ENCODE results near the gene KANSL1L. TPM values are rescaled to one million over a fixed set of nuclear protein-coding genes. Genes with fewer than 3 reads are reported as not detected.

KANSL1L gene
- total and polyA plus RNA-seq, 2 donors, result 13.8 to 30.9 TPM

GRCh38 chr2:210169516-210170195 lies 1.6 kb downstream of the KANSL1L start:
- WGBS, result 38% methylated on average over 6 of the region's 6 CpGs
- H3K4me1 ChIP-seq (ENCODE audit: control insufficient read depth in 2 of 2, insufficient read depth in 2 of 2, low read length in 2 of 2), result peaks cover 0 to 3% of the 10 kb centered on the region in 2 donors
- DNase-seq (ENCODE audit: low read depth in 6 of 9, low spot score in 9 of 9), result peak in 1 of 9 donors; percentile 37
- H3K9me3 ChIP-seq (ENCODE audit: control insufficient read depth in 2 of 2, insufficient read depth in 1 of 2, low read length in 1 of 2), result peaks cover 0 to 1% of the 10 kb centered on the region in 2 donors
- no peaks in the 10 kb centered on the region for H3K36me3 ChIP-seq (ENCODE audit: control insufficient read depth in 2 of 2, insufficient read depth in 2 of 2, low read length in 1 of 2)
- H3K27me3 ChIP-seq (ENCODE audit: control insufficient read depth in 2 of 2, insufficient read depth in 1 of 2, low read length in 1 of 2), result no peaks in the 10 kb centered on the region
- peak overlapping the region; percentile 92 to 99 for H3K27ac ChIP-seq (ENCODE audit: low read depth in 1 of 2, low read length in 1 of 2)
- peak overlapping the region; percentile 63 to 92 for H3K4me3 ChIP-seq (ENCODE audit: low read length in 2 of 2)

DNA sequence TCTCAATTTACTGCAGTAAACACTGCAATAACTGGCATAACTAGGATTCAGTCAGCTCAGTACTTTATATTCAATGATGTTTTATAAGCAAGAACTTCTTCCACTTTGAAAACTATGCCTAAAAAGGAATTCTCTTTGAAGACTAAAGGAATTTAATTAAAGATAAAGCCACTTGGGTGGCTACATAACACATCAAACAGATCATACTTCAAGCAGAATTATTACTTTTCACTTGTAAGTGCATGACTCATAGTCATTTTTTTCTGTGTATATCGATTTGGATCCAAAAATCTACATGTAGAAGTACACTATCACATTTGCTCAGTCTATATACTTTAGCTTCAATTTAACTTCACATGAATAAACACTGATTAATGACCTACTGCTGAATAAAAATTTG lies 4.0 kb downstream of the KANSL1L start:
- peaks cover 0 to 2% of the 10 kb centered on the region in 2 donors for H3K36me3 ChIP-seq (ENCODE audit: control insufficient read depth in 2 of 2, insufficient read depth in 2 of 2, low read length in 1 of 2)
- no peaks in the 10 kb centered on the region for H3K27me3 ChIP-seq (ENCODE audit: control insufficient read depth in 2 of 2, insufficient read depth in 1 of 2, low read length in 1 of 2)
- no peak overlapping the region for H3K4me3 ChIP-seq (ENCODE audit: low read length in 2 of 2)
- H3K4me1 ChIP-seq (ENCODE audit: control insufficient read depth in 2 of 2, insufficient read depth in 2 of 2, low read length in 2 of 2), result peaks cover 0 to 4% of the 10 kb centered on the region in 2 donors
- no peak for DNase-seq (ENCODE audit: low read depth in 6 of 9, low spot score in 9 of 9)
- peaks cover 0 to 1% of the 10 kb centered on the region in 2 donors for H3K9me3 ChIP-seq (ENCODE audit: control insufficient read depth in 2 of 2, insufficient read depth in 1 of 2, low read length in 1 of 2)
- no peak overlapping the region for H3K27ac ChIP-seq (ENCODE audit: low read depth in 1 of 2, low read length in 1 of 2)
- WGBS, result 94% methylated on average over 1 of the region's 1 CpG

- peaks cover 0 to 9% of the 10 kb centered on the region in 2 donors for H3K36me3 ChIP-seq (ENCODE audit: control insufficient read depth in 2 of 2, insufficient read depth in 2 of 2, low read length in 1 of 2)
- no peak overlapping the region for H3K4me3 ChIP-seq (ENCODE audit: low read length in 2 of 2)
- H3K4me1 ChIP-seq (ENCODE audit: control insufficient read depth in 2 of 2, insufficient read depth in 2 of 2, low read length in 2 of 2), result peaks cover 0 to 2% of the 10 kb centered on the region in 2 donors
- H3K27me3 ChIP-seq (ENCODE audit: control insufficient read depth in 2 of 2, insufficient read depth in 1 of 2, low read length in 1 of 2), result no peaks in the 10 kb centered on the region
- H3K9me3 ChIP-seq (ENCODE audit: control insufficient read depth in 2 of 2, insufficient read depth in 1 of 2, low read length in 1 of 2), result no peaks in the 10 kb centered on the region
- 33% methylated on average over 6 of the region's 6 CpGs for WGBS
- DNase-seq (ENCODE audit: low read depth in 6 of 9, low spot score in 9 of 9), result no peak
- no peak overlapping the region for H3K27ac ChIP-seq (ENCODE audit: low read depth in 1 of 2, low read length in 1 of 2)
Measured at GRCh38 chr2:210162466-210163124, 8.6 kb downstream of the KANSL1L start.

GRCh38 chr2:210159059-210159458 lies 12.2 kb downstream of the KANSL1L start:
- WGBS, result over 99% methylated on average over 3 of the region's 3 CpGs
- Histone ChIP-seq H3K27me3 (ENCODE audit: control insufficient read depth in 2 of 2, insufficient read depth in 1 of 2, low read length in 1 of 2) (no peaks in the 10 kb centered on the region), H3K27ac (ENCODE audit: low read depth in 1 of 2, low read length in 1 of 2) (no peak overlapping the region), H3K4me3 (ENCODE audit: low read length in 2 of 2) (no peak overlapping the region), H3K36me3 (ENCODE audit: control insufficient read depth in 2 of 2, insufficient read depth in 2 of 2, low read length in 1 of 2) (peaks cover 7 to 28% of the 10 kb centered on the region in 2 donors), H3K9me3 (ENCODE audit: control insufficient read depth in 2 of 2, insufficient read depth in 1 of 2, low read length in 1 of 2) (no peaks in the 10 kb centered on the region), H3K4me1 (ENCODE audit: control insufficient read depth in 2 of 2, insufficient read depth in 2 of 2, low read length in 2 of 2) (peaks cover 0 to 2% of the 10 kb centered on the region in 2 donors)
- DNase-seq (ENCODE audit: low read depth in 6 of 9, low spot score in 9 of 9), result no peak

GRCh38 chr2:210158236-210158635 lies 13.0 kb downstream of the KANSL1L start:
- Histone ChIP-seq H3K9me3 (ENCODE audit: control insufficient read depth in 2 of 2, insufficient read depth in 1 of 2, low read length in 1 of 2) (no peaks in the 10 kb centered on the region), H3K4me3 (ENCODE audit: low read length in 2 of 2) (no peak overlapping the region), H3K4me1 (ENCODE audit: control insufficient read depth in 2 of 2, insufficient read depth in 2 of 2, low read length in 2 of 2) (peaks cover 0 to 2% of the 10 kb centered on the region in 2 donors), H3K27me3 (ENCODE audit: control insufficient read depth in 2 of 2, insufficient read depth in 1 of 2, low read length in 1 of 2) (no peaks in the 10 kb centered on the region), H3K36me3 (ENCODE audit: control insufficient read depth in 2 of 2, insufficient read depth in 2 of 2, low read length in 1 of 2) (peaks cover 10 to 34% of the 10 kb centered on the region in 2 donors), H3K27ac (ENCODE audit: low read depth in 1 of 2, low read length in 1 of 2) (no peak overlapping the region)
- no peak for DNase-seq (ENCODE audit: low read depth in 6 of 9, low spot score in 9 of 9)
- WGBS, result 100% methylated on average over 2 of the region's 2 CpGs

GRCh38 chr2:210157526-210157925 lies 13.7 kb downstream of the KANSL1L start:
- Histone ChIP-seq H3K9me3 (ENCODE audit: control insufficient read depth in 2 of 2, insufficient read depth in 1 of 2, low read length in 1 of 2) (no peaks in the 10 kb centered on the region), H3K27me3 (ENCODE audit: control insufficient read depth in 2 of 2, insufficient read depth in 1 of 2, low read length in 1 of 2) (no peaks in the 10 kb centered on the region), H3K4me1 (ENCODE audit: control insufficient read depth in 2 of 2, insufficient read depth in 2 of 2, low read length in 2 of 2) (no peaks in the 10 kb centered on the region), H3K36me3 (ENCODE audit: control insufficient read depth in 2 of 2, insufficient read depth in 2 of 2, low read length in 1 of 2) (peaks cover 11 to 39% of the 10 kb centered on the region in 2 donors), H3K4me3 (ENCODE audit: low read length in 2 of 2) (no peak overlapping the region), H3K27ac (ENCODE audit: low read depth in 1 of 2, low read length in 1 of 2) (no peak overlapping the region)
- WGBS, result 96% methylated on average over 3 of the region's 3 CpGs
- DNase-seq (ENCODE audit: low read depth in 6 of 9, low spot score in 9 of 9), result no peak

DNA sequence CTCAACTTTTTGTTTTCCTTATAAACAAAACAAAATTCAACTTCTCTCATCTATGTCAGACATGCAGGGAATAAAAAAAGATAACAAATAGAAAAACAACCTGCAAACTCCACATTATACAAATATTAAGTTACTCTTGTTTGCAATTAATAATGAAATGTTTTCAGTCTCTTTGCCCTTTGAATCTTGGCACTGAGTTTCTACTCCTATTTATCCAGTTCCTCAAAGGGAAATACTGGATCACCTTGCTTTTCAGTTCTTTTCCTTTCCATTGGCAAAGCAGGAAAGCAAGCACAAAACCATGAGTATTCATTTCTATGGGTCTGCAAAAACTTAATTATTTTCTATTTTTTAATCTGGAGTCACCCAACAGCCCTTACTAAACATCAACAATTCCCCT lies 23.6 kb downstream of the KANSL1L start:
- Histone ChIP-seq H3K27ac (ENCODE audit: low read depth in 1 of 2, low read length in 1 of 2) (no peak overlapping the region), H3K9me3 (ENCODE audit: control insufficient read depth in 2 of 2, insufficient read depth in 1 of 2, low read length in 1 of 2) (peaks cover 0 to 2% of the 10 kb centered on the region in 2 donors), H3K36me3 (ENCODE audit: control insufficient read depth in 2 of 2, insufficient read depth in 2 of 2, low read length in 1 of 2) (peaks cover 20 to 54% of the 10 kb centered on the region in 2 donors), H3K4me1 (ENCODE audit: control insufficient read depth in 2 of 2, insufficient read depth in 2 of 2, low read length in 2 of 2) (no peaks in the 10 kb centered on the region), H3K27me3 (ENCODE audit: control insufficient read depth in 2 of 2, insufficient read depth in 1 of 2, low read length in 1 of 2) (no peaks in the 10 kb centered on the region), H3K4me3 (ENCODE audit: low read length in 2 of 2) (no peak overlapping the region)
- no peak for DNase-seq (ENCODE audit: low read depth in 6 of 9, low spot score in 9 of 9)

GRCh38 chr2:210132239-210132638 lies 39.0 kb downstream of the KANSL1L start:
- DNase-seq (ENCODE audit: low read depth in 6 of 9, low spot score in 9 of 9), result no peak
- H3K9me3 ChIP-seq (ENCODE audit: control insufficient read depth in 2 of 2, insufficient read depth in 1 of 2, low read length in 1 of 2), result no peaks in the 10 kb centered on the region

DNA sequence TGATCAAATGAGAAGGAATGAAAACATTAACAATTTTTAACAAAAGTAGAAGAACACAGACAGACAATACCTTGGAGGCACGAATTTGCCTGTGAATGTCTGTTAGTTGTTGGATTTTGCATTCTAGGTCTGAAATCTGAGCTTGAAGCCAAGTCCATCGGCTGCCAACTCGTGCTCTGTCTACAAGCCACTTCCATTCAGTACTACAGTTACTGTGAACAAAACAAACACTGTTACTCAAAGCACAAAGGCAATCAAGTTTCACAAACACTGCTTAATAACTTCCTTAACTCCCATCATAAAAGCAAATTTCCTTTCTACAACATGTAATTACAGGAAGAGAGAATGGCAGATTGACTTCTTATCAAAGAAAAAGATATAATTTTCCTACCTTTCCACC lies 42.2 kb downstream of the KANSL1L start:
- H3K27ac ChIP-seq (ENCODE audit: low read depth in 1 of 2, low read length in 1 of 2), result no peak overlapping the region
- H3K9me3 ChIP-seq (ENCODE audit: control insufficient read depth in 2 of 2, insufficient read depth in 1 of 2, low read length in 1 of 2), result peaks cover 0 to 3% of the 10 kb centered on the region in 2 donors
- WGBS, result 91% methylated on average over 3 of the region's 3 CpGs
- peaks cover 9 to 24% of the 10 kb centered on the region in 2 donors for H3K36me3 ChIP-seq (ENCODE audit: control insufficient read depth in 2 of 2, insufficient read depth in 2 of 2, low read length in 1 of 2)
- H3K4me1 ChIP-seq (ENCODE audit: control insufficient read depth in 2 of 2, insufficient read depth in 2 of 2, low read length in 2 of 2), result no peaks in the 10 kb centered on the region
- no peak overlapping the region for H3K4me3 ChIP-seq (ENCODE audit: low read length in 2 of 2)
- no peak for DNase-seq (ENCODE audit: low read depth in 6 of 9, low spot score in 9 of 9)
- H3K27me3 ChIP-seq (ENCODE audit: control insufficient read depth in 2 of 2, insufficient read depth in 1 of 2, low read length in 1 of 2), result no peaks in the 10 kb centered on the region

More at GRCh38 chr2:210132239-210132638, 39.0 kb downstream of the KANSL1L start:
- Histone ChIP-seq H3K27me3 (ENCODE audit: control insufficient read depth in 2 of 2, insufficient read depth in 1 of 2, low read length in 1 of 2) (no peaks in the 10 kb centered on the region), H3K36me3 (ENCODE audit: control insufficient read depth in 2 of 2, insufficient read depth in 2 of 2, low read length in 1 of 2) (peaks cover 5 to 12% of the 10 kb centered on the region in 2 donors), H3K4me3 (ENCODE audit: low read length in 2 of 2) (no peak overlapping the region), H3K4me1 (ENCODE audit: control insufficient read depth in 2 of 2, insufficient read depth in 2 of 2, low read length in 2 of 2) (no peaks in the 10 kb centered on the region), H3K27ac (ENCODE audit: low read depth in 1 of 2, low read length in 1 of 2) (no peak overlapping the region)
